ENCODE data around the gene KLRC1.
A peak's percentile ranks its signal among the peaks of the same experiment; 100 is the strongest.
"Not testable (repeated sequence)": the region's sequence is repeated elsewhere in the genome, so short reads cannot be mapped to it uniquely, and the experiment has no call there.

Gene KLRC1

DNA sequence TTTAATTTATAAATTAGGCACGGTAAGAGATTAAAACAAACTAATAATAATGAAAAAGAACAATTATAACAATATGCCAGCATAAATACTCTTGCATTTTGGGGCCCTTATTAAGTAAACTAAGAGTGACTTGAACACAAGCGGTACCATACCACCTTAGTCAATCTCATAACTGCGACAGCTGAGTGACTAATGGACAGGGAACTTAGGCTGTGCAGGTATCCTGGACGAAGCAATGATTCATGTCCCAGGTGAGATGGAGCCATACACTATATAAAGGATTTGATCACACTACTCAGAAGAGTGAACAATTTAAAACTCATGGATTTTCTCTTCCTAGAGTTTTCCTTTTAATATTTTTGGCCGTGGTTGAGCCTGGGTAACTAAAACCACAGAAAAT lies 47.9 kb downstream of the KLRC1 start:
- POLR2A ChIA-PET, result no interaction called here

GRCh38 chr12:10404798-10405197 lies 48.4 kb downstream of the KLRC1 start:
- Histone ChIP-seq H3K4me1 (ENCODE audit: control extremely low read depth in 1 of 4, control insufficient read depth in 4 of 4, insufficient read depth in 4 of 4, low read length in 3 of 4) (peaks cover 0 to 16% (median 3%) of the 10 kb centered on the region in 4 experiments), H3K27me3 (replicated peaks in 2 of 5; ENCODE audit: control insufficient read depth in 4 of 5, insufficient read depth in 5 of 5, low read length in 4 of 5) (peaks cover 0 to 84% (median 0%) of the 10 kb centered on the region in 5 experiments), H3K9me3 (ENCODE audit: control extremely low read depth in 1 of 5, control insufficient read depth in 4 of 5, insufficient read depth in 2 of 5, low read depth in 1 of 5, low read length in 4 of 5) (peaks cover 0 to 12% (median 0%) of the 10 kb centered on the region in 5 experiments), H3K36me3 (ENCODE audit: control insufficient read depth in 4 of 4, insufficient read depth in 4 of 4, low read length in 3 of 4) (no peaks in the 10 kb centered on the region), H3K4me3 (ENCODE audit: control insufficient read depth in 1 of 7, extremely low read depth in 1 of 7, insufficient read depth in 4 of 7, low read depth in 2 of 7, low read length in 6 of 7) (no peak overlapping the region), H3K27ac (ENCODE audit: insufficient read depth in 1 of 2, low read depth in 1 of 2, low read length in 2 of 2, poor library complexity in 1 of 2, severe bottlenecking in 2 of 2) (no peak overlapping the region)
- DNase-seq, result no peak
- POLR2A ChIA-PET, result no interaction called here
- CTCF ChIA-PET, result interaction anchor here (1.2 kb wide), 1 partner anchor 12 kb away, joined by 3 read pairs; no protein-coding TSS in a partner anchor

More for the DNA sequence above, 47.9 kb downstream of the KLRC1 start:
- DNase-seq, result no peak
- Histone ChIP-seq H3K4me3 (ENCODE audit: control insufficient read depth in 1 of 7, extremely low read depth in 1 of 7, insufficient read depth in 4 of 7, low read depth in 2 of 7, low read length in 6 of 7) (no peak overlapping the region), H3K27ac (ENCODE audit: insufficient read depth in 1 of 2, low read depth in 1 of 2, low read length in 2 of 2, poor library complexity in 1 of 2, severe bottlenecking in 2 of 2) (no peak overlapping the region), H3K9me3 (ENCODE audit: control extremely low read depth in 1 of 5, control insufficient read depth in 4 of 5, insufficient read depth in 2 of 5, low read depth in 1 of 5, low read length in 4 of 5) (peaks cover 0 to 7% (median 0%) of the 10 kb centered on the region in 5 experiments), H3K4me1 (ENCODE audit: control extremely low read depth in 1 of 4, control insufficient read depth in 4 of 4, insufficient read depth in 4 of 4, low read length in 3 of 4) (peaks cover 0 to 16% (median 3%) of the 10 kb centered on the region in 4 experiments), H3K36me3 (ENCODE audit: control insufficient read depth in 4 of 4, insufficient read depth in 4 of 4, low read length in 3 of 4) (no peaks in the 10 kb centered on the region), H3K27me3 (replicated peaks in 2 of 5; ENCODE audit: control insufficient read depth in 4 of 5, insufficient read depth in 5 of 5, low read length in 4 of 5) (peaks cover 0 to 82% (median 0%) of the 10 kb centered on the region in 5 experiments)
- 100% methylated on average over 1 of the region's 5 CpGs for WGBS (ENCODE audit: insufficient coverage)
- CTCF ChIA-PET, result interaction anchor here (1.2 kb wide), 1 partner anchor 13 kb away, joined by 3 read pairs; no protein-coding TSS in a partner anchor

DNA sequence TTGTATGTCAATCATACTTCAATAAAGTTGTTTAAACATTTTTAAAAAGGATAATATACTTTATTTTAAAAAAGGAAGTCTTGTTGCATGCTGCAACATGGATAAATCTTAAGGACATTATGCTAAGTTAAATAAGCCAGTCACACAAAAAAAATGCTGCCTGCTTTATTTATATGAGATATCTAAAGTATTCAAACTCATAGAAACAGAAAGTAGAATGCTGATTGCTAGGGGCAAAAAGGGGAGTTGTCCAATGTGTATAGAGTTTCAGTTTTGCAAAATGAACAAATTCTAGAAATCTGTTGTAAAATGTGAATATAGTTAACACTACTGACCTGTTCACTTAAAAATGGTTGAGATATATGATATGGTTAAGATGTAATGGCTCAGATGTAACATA lies 52.3 kb downstream of the KLRC1 start:
- H3K4me1 ChIP-seq (ENCODE audit: control extremely low read depth in 1 of 4, control insufficient read depth in 4 of 4, insufficient read depth in 4 of 4, low read length in 3 of 4), result peaks cover 0 to 8% (median 3%) of the 10 kb centered on the region in 4 experiments
- POLR2A ChIA-PET, result no interaction called here
- CTCF ChIA-PET, result no interaction called here
- H3K4me3 ChIP-seq (ENCODE audit: control insufficient read depth in 1 of 7, extremely low read depth in 1 of 7, insufficient read depth in 4 of 7, low read depth in 2 of 7, low read length in 6 of 7), result no peak overlapping the region
- no peak overlapping the region for H3K27ac ChIP-seq (ENCODE audit: insufficient read depth in 1 of 2, low read depth in 1 of 2, low read length in 2 of 2, poor library complexity in 1 of 2, severe bottlenecking in 2 of 2)
- DNase-seq, result no peak
- peaks cover 0 to 13% (median 2%) of the 10 kb centered on the region in 5 experiments for H3K9me3 ChIP-seq (ENCODE audit: control extremely low read depth in 1 of 5, control insufficient read depth in 4 of 5, insufficient read depth in 2 of 5, low read depth in 1 of 5, low read length in 4 of 5)
- H3K36me3 ChIP-seq (ENCODE audit: control insufficient read depth in 4 of 4, insufficient read depth in 4 of 4, low read length in 3 of 4), result no peaks in the 10 kb centered on the region
- H3K27me3 ChIP-seq (replicated peaks in 2 of 5; ENCODE audit: control insufficient read depth in 4 of 5, insufficient read depth in 5 of 5, low read length in 4 of 5), result peaks cover 0 to 86% (median 0%) of the 10 kb centered on the region in 5 experiments

DNA sequence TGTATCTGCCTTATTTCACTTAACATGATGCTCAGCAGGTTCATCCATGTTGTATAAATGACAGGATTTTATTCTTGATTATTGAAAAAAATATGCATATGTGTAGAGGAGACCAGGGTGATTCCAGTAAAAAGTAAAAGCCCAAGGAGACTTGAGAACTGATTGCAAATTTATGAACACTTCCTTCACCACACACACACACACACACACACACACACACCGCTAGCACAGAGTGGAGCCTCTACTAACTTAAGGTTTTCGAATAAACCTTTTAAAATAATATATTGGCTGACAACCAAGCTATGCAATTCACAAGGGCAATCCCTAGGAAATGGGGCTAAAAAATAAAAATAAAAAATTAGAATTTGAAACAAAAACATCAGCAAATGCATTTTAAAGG lies 55.0 kb downstream of the KLRC1 start:
- Histone ChIP-seq H3K9me3 (ENCODE audit: control extremely low read depth in 1 of 5, control insufficient read depth in 4 of 5, insufficient read depth in 2 of 5, low read depth in 1 of 5, low read length in 4 of 5) (peaks cover 0 to 6% (median 2%) of the 10 kb centered on the region in 5 experiments), H3K27ac (ENCODE audit: insufficient read depth in 1 of 2, low read depth in 1 of 2, low read length in 2 of 2, poor library complexity in 1 of 2, severe bottlenecking in 2 of 2) (no peak overlapping the region), H3K4me1 (ENCODE audit: control extremely low read depth in 1 of 4, control insufficient read depth in 4 of 4, insufficient read depth in 4 of 4, low read length in 3 of 4) (peaks cover 0 to 30% (median 9%) of the 10 kb centered on the region in 4 experiments), H3K27me3 (replicated peaks in 2 of 5; ENCODE audit: control insufficient read depth in 4 of 5, insufficient read depth in 5 of 5, low read length in 4 of 5) (peaks cover 0 to 83% (median 0%) of the 10 kb centered on the region in 5 experiments), H3K36me3 (ENCODE audit: control insufficient read depth in 4 of 4, insufficient read depth in 4 of 4, low read length in 3 of 4) (no peaks in the 10 kb centered on the region), H3K4me3 (ENCODE audit: control insufficient read depth in 1 of 7, extremely low read depth in 1 of 7, insufficient read depth in 4 of 7, low read depth in 2 of 7, low read length in 6 of 7) (no peak overlapping the region)
- CTCF ChIA-PET, result interaction anchor here (1.2 kb wide), 1 partner anchor 9 kb away, joined by 4 read pairs; no protein-coding TSS in a partner anchor
- DNase-seq, result no peak
- WGBS (ENCODE audit: insufficient coverage), result no CpG with 5 or more reads among the region's 2 CpGs
- POLR2A ChIA-PET, result interaction anchor here (0.7 kb wide), 1 partner anchor 327 kb away, joined by 3 read pairs; no protein-coding TSS in a partner anchor

DNA sequence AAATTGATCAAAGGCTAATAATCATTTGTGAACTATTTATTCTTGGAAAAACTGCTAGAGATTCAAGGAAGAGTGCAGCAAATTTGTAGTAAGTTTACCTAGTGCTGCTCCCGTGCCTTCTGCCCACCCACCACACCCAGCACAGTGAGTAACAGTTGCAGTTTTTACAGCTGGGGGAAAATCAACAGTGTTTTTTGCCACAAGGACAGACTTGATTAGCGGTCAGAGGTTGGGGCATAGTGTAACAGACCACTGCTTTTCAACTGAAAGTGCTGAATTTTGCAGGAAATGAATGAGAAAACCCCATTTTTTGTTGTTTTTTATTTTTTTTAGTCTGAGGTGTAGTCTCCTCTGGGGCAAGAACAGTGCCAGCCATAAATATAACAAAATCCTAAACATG lies 55.9 kb downstream of the KLRC1 start:
- ChIA-PET POLR2A (no interaction called here), CTCF (interaction anchor here (1.3 to 1.5 kb wide), 2 partner anchors 29 to 30 kb away, joined by 3 read pairs; no protein-coding TSS in a partner anchor)
- 100% methylated on average over 2 of the region's 2 CpGs for WGBS (ENCODE audit: insufficient coverage)
- no peak for DNase-seq
- Histone ChIP-seq H3K36me3 (ENCODE audit: control insufficient read depth in 4 of 4, insufficient read depth in 4 of 4, low read length in 3 of 4) (no peaks in the 10 kb centered on the region), H3K27ac (ENCODE audit: insufficient read depth in 1 of 2, low read depth in 1 of 2, low read length in 2 of 2, poor library complexity in 1 of 2, severe bottlenecking in 2 of 2) (no peak overlapping the region), H3K4me3 (ENCODE audit: control insufficient read depth in 1 of 7, extremely low read depth in 1 of 7, insufficient read depth in 4 of 7, low read depth in 2 of 7, low read length in 6 of 7) (no peak overlapping the region), H3K9me3 (ENCODE audit: control extremely low read depth in 1 of 5, control insufficient read depth in 4 of 5, insufficient read depth in 2 of 5, low read depth in 1 of 5, low read length in 4 of 5) (peaks cover 0 to 6% (median 2%) of the 10 kb centered on the region in 5 experiments), H3K27me3 (replicated peaks in 2 of 5; ENCODE audit: control insufficient read depth in 4 of 5, insufficient read depth in 5 of 5, low read length in 4 of 5) (peaks cover 0 to 87% (median 0%) of the 10 kb centered on the region in 5 experiments), H3K4me1 (ENCODE audit: control extremely low read depth in 1 of 4, control insufficient read depth in 4 of 4, insufficient read depth in 4 of 4, low read length in 3 of 4) (peaks cover 4 to 39% (median 15%) of the 10 kb centered on the region in 4 experiments)

GRCh38 chr12:10396176-10396575 lies 57.0 kb downstream of the KLRC1 start:
- H3K4me3 ChIP-seq (ENCODE audit: control insufficient read depth in 1 of 7, extremely low read depth in 1 of 7, insufficient read depth in 4 of 7, low read depth in 2 of 7, low read length in 6 of 7); DNase-seq; H3K36me3 ChIP-seq (ENCODE audit: control insufficient read depth in 4 of 4, insufficient read depth in 4 of 4, low read length in 3 of 4); H3K9me3 ChIP-seq (ENCODE audit: control extremely low read depth in 1 of 5, control insufficient read depth in 4 of 5, insufficient read depth in 2 of 5, low read depth in 1 of 5, low read length in 4 of 5); POLR2A ChIA-PET: not testable (repeated sequence)
- WGBS (ENCODE audit: insufficient coverage), result 94% methylated on average over 6 of the region's 15 CpGs
- CTCF ChIA-PET, result interaction anchor here (1.5 kb wide), 1 partner anchor 29 kb away, joined by 3 read pairs; no protein-coding TSS in a partner anchor
- Histone ChIP-seq H3K27me3 (replicated peaks in 2 of 5; ENCODE audit: control insufficient read depth in 4 of 5, insufficient read depth in 5 of 5, low read length in 4 of 5) (peaks cover 0 to 87% (median 0%) of the 10 kb centered on the region in 5 experiments), H3K4me1 (ENCODE audit: control extremely low read depth in 1 of 4, control insufficient read depth in 4 of 4, insufficient read depth in 4 of 4, low read length in 3 of 4) (peaks cover 11 to 48% (median 20%) of the 10 kb centered on the region in 4 experiments), H3K27ac (ENCODE audit: insufficient read depth in 1 of 2, low read depth in 1 of 2, low read length in 2 of 2, poor library complexity in 1 of 2, severe bottlenecking in 2 of 2) (peak overlapping the region in 1 of 2 experiments; percentile 68)

Data from common myeloid progenitor, CD34-positive (primary cell).